NCI-H748 (cell line): ENCODE measurements around the gene MR1.
"Not testable (repeated sequence)": the region's sequence is repeated elsewhere in the genome, so short reads cannot be mapped to it uniquely, and the experiment has no call there.

ENCODE experiments used
- DNase-seq: peaks from one replicate; lab custom pipeline; 2025; ENCODE audit not compliant: unreplicated experiment; lab: John Stamatoyannopoulos, UW

The MR1 gene

GRCh38 chr1:181028615-181029014 lies 5.2 kb upstream of the MR1 start:
- no peak for DNase-seq

GRCh38 chr1:181032535-181032934 lies 1.2 kb upstream of the MR1 start:
- DNase-seq: no peak

- DNase-seq: no peak
Observed at GRCh38 chr1:181033128-181033798, 520 bp upstream of the MR1 start.

- not testable (repeated sequence) for DNase-seq
Observed at GRCh38 chr1:181035210-181035609, 1.4 kb downstream of the MR1 start.

- DNase-seq: no peak
Observed at GRCh38 chr1:181036107-181036836, 2.5 kb downstream of the MR1 start.

GRCh38 chr1:181037386-181037785 lies 3.6 kb downstream of the MR1 start:
- no peak for DNase-seq

GRCh38 chr1:181038399-181038873 lies 4.7 kb downstream of the MR1 start:
- peak; percentile 60 for DNase-seq

- no peak for DNase-seq
Observed at GRCh38 chr1:181040284-181040865, 6.6 kb downstream of the MR1 start.

GRCh38 chr1:181043025-181043888 lies 9.5 kb downstream of the MR1 start:
- DNase-seq: peak; percentile 84

GRCh38 chr1:181044449-181044966 lies 10.7 kb downstream of the MR1 start:
- DNase-seq: no peak

GRCh38 chr1:181045946-181046345 lies 12.2 kb downstream of the MR1 start:
- not testable (repeated sequence) for DNase-seq

GRCh38 chr1:181049378-181049777 lies 15.6 kb downstream of the MR1 start:
- no peak for DNase-seq

GRCh38 chr1:181050922-181051321 lies 17.1 kb downstream of the MR1 start:
- DNase-seq: no peak

- DNase-seq: no peak
Observed at GRCh38 chr1:181056560-181056959, 22.8 kb downstream of the MR1 start.

- peak; percentile 45 for DNase-seq
Observed at GRCh38 chr1:181057079-181057478, 23.3 kb downstream of the MR1 start.

- no peak for DNase-seq
Observed at GRCh38 chr1:181059435-181059834, 25.7 kb downstream of the MR1 start.

- DNase-seq: no peak
Observed at GRCh38 chr1:181060066-181060465, 26.3 kb downstream of the MR1 start.

- DNase-seq: not testable (repeated sequence)
Observed at GRCh38 chr1:181060947-181061346, 27.2 kb downstream of the MR1 start.

GRCh38 chr1:181061487-181061886 lies 27.7 kb downstream of the MR1 start:
- no peak for DNase-seq

- no peak for DNase-seq
Observed at GRCh38 chr1:181061891-181062835, 28.4 kb downstream of the MR1 start.
